SK-N-SH treated with all-trans-retinoic acid at 6 μM for 48 hours (cell line): ENCODE results near the gene PP2D1.

Source experiments
- ATAC-seq: fragments of 200-7000 bp; cut with Tn5 transposase; 3 replicates; pipeline ENCODE4 v1.9.1; 2020; ENCODE audit warnings: mild to moderate bottlenecking, moderate library complexity
- ARNTL ChIP-seq: fragments of 450-650 bp; formaldehyde crosslinking; IDR thresholded peaks from 2 replicates; pipeline ENCODE4 v1.5.0; 2020; ENCODE audit warnings: low read depth, mild to moderate bottlenecking, moderate library complexity, borderline replicate concordance
- BACH2 ChIP-seq: fragments of 250-450 bp; sonication (Bioruptor Pico); IDR thresholded peaks from 2 replicates; pipeline ENCODE4 v1.9.0; 2021; ENCODE audit warnings: mild to moderate bottlenecking, borderline replicate concordance
- CREB5 ChIP-seq: fragments of 250-450 bp; sonication (Bioruptor Pico); IDR thresholded peaks from 2 replicates; pipeline ENCODE4 v1.5.1; 2020; ENCODE audit warnings: low read depth, mild to moderate bottlenecking, moderate library complexity
- CSDC2 ChIP-seq: fragments of 250-450 bp; sonication (Bioruptor Pico); IDR thresholded peaks from 2 replicates; pipeline ENCODE4 v1.5.0; 2020; ENCODE audit warnings: mild to moderate bottlenecking, moderate library complexity
- CSRNP3 ChIP-seq: fragments of 250-450 bp; sonication (Bioruptor Pico); IDR thresholded peaks from 2 replicates; pipeline ENCODE4 v1.5.1; 2021; ENCODE audit warnings: mild to moderate bottlenecking, moderate library complexity
- ESRRG ChIP-seq: fragments of 250-450 bp; sonication (Bioruptor Pico); IDR thresholded peaks from 2 replicates; pipeline ENCODE4 v1.6.1; 2021; ENCODE audit warnings: mild to moderate bottlenecking
- GLIS3 ChIP-seq: fragments of 250-450 bp; sonication (Bioruptor Pico); IDR thresholded peaks from 2 replicates; pipeline ENCODE4 v1.5.0; 2020; ENCODE audit warnings: mild to moderate bottlenecking, moderate library complexity
- OSR1 ChIP-seq: fragments of 250-450 bp; sonication (Bioruptor Pico); IDR thresholded peaks from 2 replicates; pipeline ENCODE4 v1.8.0; 2022; ENCODE audit warnings: moderate library complexity, mild to moderate bottlenecking, inconsistent platforms
- POU6F1 ChIP-seq: fragments of 250-450 bp; sonication (Bioruptor Pico); IDR thresholded peaks from 2 replicates; pipeline ENCODE4 v1.8.0; 2021; ENCODE audit warnings: low read depth, mild to moderate bottlenecking, moderate library complexity, borderline replicate concordance
- PPARA ChIP-seq: fragments of 250-450 bp; sonication (Bioruptor Pico); IDR thresholded peaks from 2 replicates; pipeline ENCODE4 v1.5.0; 2020; ENCODE audit warnings: mild to moderate bottlenecking, borderline replicate concordance
- RARB ChIP-seq: fragments of 250-450 bp; sonication (Bioruptor Pico); IDR thresholded peaks from 2 replicates; pipeline ENCODE4 v1.8.0; 2021; ENCODE audit warnings: mild to moderate bottlenecking, moderate library complexity
- SNAI2 ChIP-seq: fragments of 250-450 bp; sonication (Bioruptor Pico); IDR thresholded peaks from 2 replicates; pipeline ENCODE4 v1.5.0; 2020; ENCODE audit warnings: mild to moderate bottlenecking, moderate library complexity
- TCF4 ChIP-seq: fragments of 250-450 bp; sonication (Bioruptor Pico); IDR thresholded peaks from 2 replicates; pipeline ENCODE4 v1.8.0; 2021; ENCODE audit warnings: mild to moderate bottlenecking, moderate library complexity, borderline replicate concordance
- TSHZ2 ChIP-seq: fragments of 250-450 bp; sonication (Bioruptor Pico); IDR thresholded peaks from 2 replicates; pipeline ENCODE4 v1.5.0; 2020; ENCODE audit warnings: mild to moderate bottlenecking, moderate library complexity
- ZC3H10 ChIP-seq: fragments of 250-450 bp; sonication (Bioruptor Pico); IDR thresholded peaks from 2 replicates; pipeline ENCODE4 v1.5.1; 2021; ENCODE audit warnings: mild to moderate bottlenecking, moderate library complexity
- ZFP3 ChIP-seq: fragments of 250-450 bp; sonication (Bioruptor Pico); IDR thresholded peaks from 2 replicates; pipeline ENCODE4 v1.5.0; 2020; ENCODE audit warnings: mild to moderate bottlenecking, moderate library complexity
- ZFP30 ChIP-seq: fragments of 450-650 bp; formaldehyde crosslinking; IDR thresholded peaks from 2 replicates; pipeline ENCODE4 v1.5.0; 2022; ENCODE audit warnings: mild to moderate bottlenecking, moderate library complexity
- ZNF565 ChIP-seq: fragments of 450-650 bp; formaldehyde crosslinking; conservative IDR thresholded peaks from 2 replicates; pipeline ENCODE4 v1.5.0; 2020; ENCODE audit warnings: low read depth, mild to moderate bottlenecking, moderate library complexity
- ZNF70 ChIP-seq: fragments of 450-650 bp; formaldehyde crosslinking; IDR thresholded peaks from 2 replicates; pipeline ENCODE4 v1.5.0; 2020; ENCODE audit warnings: mild to moderate bottlenecking, moderate library complexity
- ZNF8 ChIP-seq: fragments of 450-650 bp; formaldehyde crosslinking; IDR thresholded peaks from 2 replicates; pipeline ENCODE4 v1.5.0; 2020; ENCODE audit warnings: mild to moderate bottlenecking, moderate library complexity

Gene PP2D1

GRCh38 chr3:19940643-19941042 is 71.4 kb downstream of the PP2D1 start:
- ATAC-seq, result no peak
- TF ChIP-seq GLIS3 (CRISPR knock-in tag) (no peak), ZFP3 (CRISPR knock-in tag) (no peak), TSHZ2 (CRISPR knock-in tag) (no peak), RARB (CRISPR knock-in tag) (no peak), ZC3H10 (CRISPR knock-in tag) (no peak), ARNTL (no peak), SNAI2 (CRISPR knock-in tag) (no peak), ZNF8 (no peak), OSR1 (CRISPR knock-in tag) (no peak), CREB5 (no peak), POU6F1 (CRISPR knock-in tag) (no peak), BACH2 (CRISPR knock-in tag) (no peak)

- ATAC-seq, result no peak
- TF ChIP-seq TCF4 (CRISPR knock-in tag), result no peak
- TF ChIP-seq CREB5, result no peak
- TF ChIP-seq ZNF70 (CRISPR knock-in tag), result no peak
- no peak for TF ChIP-seq TSHZ2 (CRISPR knock-in tag)
- no peak for TF ChIP-seq GLIS3 (CRISPR knock-in tag)
- no peak for TF ChIP-seq CSRNP3
- no peak for TF ChIP-seq BACH2 (CRISPR knock-in tag)
- TF ChIP-seq ZFP3 (CRISPR knock-in tag), result no peak
- TF ChIP-seq CSDC2 (CRISPR knock-in tag), result no peak
- no peak for TF ChIP-seq ZNF565 (CRISPR knock-in tag)
- TF ChIP-seq ESRRG (CRISPR knock-in tag), result no peak
- TF ChIP-seq PPARA (CRISPR knock-in tag), result no peak
- TF ChIP-seq ZFP30 (CRISPR knock-in tag), result no peak
These were observed 73.8 kb downstream of the PP2D1 start for GRCh38 chr3:19938295-19938627.
